CD14-positive monocyte (primary cell): ENCODE results near the gene HSF4. TPM values are rescaled to one million over a fixed set of nuclear protein-coding genes. Genes with fewer than 3 reads are reported as not detected.

Source experiments
- DNase-seq, 3 donors: peaks; one replicate each; pipeline ENCODE4 v3.0.0-alpha.2; 2011 to 2022
- H2AFZ ChIP-seq: 2 replicates; pipeline ENCODE4 v1.6.0; 2012; ENCODE audit warnings: mild to moderate bottlenecking, low read depth, low read length, inconsistent platforms; ENCODE audit not compliant: insufficient read depth, poor library complexity, severe bottlenecking
- H3K27ac ChIP-seq, 2 donors: 1 replicate in 1 of 2; 2 replicates in 1 of 2; pipeline ENCODE4 v1.5.1; 2012 to 2013; ENCODE audit warnings: low read length in 2 of 2, control low read depth in 1 of 2, inconsistent platforms in 1 of 2, low read depth in 1 of 2, mild to moderate bottlenecking in 1 of 2
- H3K27me3 ChIP-seq, 2 donors: one replicate each; pipeline versions ENCODE4 v1.6.0 to v1.6.1; 2011 to 2013; ENCODE audit warnings: low read length in 2 of 2; ENCODE audit not compliant: control insufficient read depth in 2 of 2, insufficient read depth in 2 of 2
- H3K36me3 ChIP-seq, 2 donors: replicated peaks in 1 of 2; 1 replicate in 1 of 2; 2 replicates in 1 of 2; pipeline versions ENCODE4 v1.5.1 to v1.6.1; 2012 to 2013; ENCODE audit warnings: low read length in 2 of 2, control low read depth in 1 of 2, inconsistent platforms in 1 of 2, mild to moderate bottlenecking in 1 of 2; ENCODE audit not compliant: insufficient read depth in 2 of 2, control insufficient read depth in 1 of 2
- H3K4me1 ChIP-seq, 2 donors: 1 replicate in 1 of 2; 2 replicates in 1 of 2; pipeline versions ENCODE4 v1.5.1 to v1.6.1; 2012 to 2013; ENCODE audit warnings: low read length in 2 of 2, control low read depth in 1 of 2, inconsistent platforms in 1 of 2, mild to moderate bottlenecking in 1 of 2, moderate library complexity in 1 of 2; ENCODE audit not compliant: insufficient read depth in 2 of 2, control insufficient read depth in 1 of 2
- H3K4me2 ChIP-seq: replicated peaks from 2 replicates; pipeline ENCODE3; 2012; ENCODE audit warnings: low read length, moderate library complexity, mild to moderate bottlenecking; ENCODE audit not compliant: poor library complexity, severe bottlenecking; ENCODE audit errors: extremely low read depth
- H3K4me3 ChIP-seq, 3 experiments: fragments of 200-600 bp in 1 of 3; sonication (generic) in 1 of 3; replicated peaks in 1 of 3; 1 replicate in 2 of 3; 2 replicates in 1 of 3; pipeline ENCODE4 v1.5.1; 2011 to 2013; ENCODE audit warnings: low read length in 3 of 3, mild to moderate bottlenecking in 3 of 3, control low read depth in 2 of 3, low read depth in 2 of 3, inconsistent platforms in 1 of 3, moderate library complexity in 1 of 3
- H3K79me2 ChIP-seq: 2 replicates; pipeline ENCODE4 v1.6.0; 2012; ENCODE audit warnings: mild to moderate bottlenecking, control low read depth, inconsistent platforms, low read length, moderate library complexity; ENCODE audit not compliant: insufficient read depth
- H3K9ac ChIP-seq: 2 replicates; pipeline ENCODE4 v1.6.0; 2017; ENCODE audit warnings: low read length, mild to moderate bottlenecking; ENCODE audit not compliant: insufficient read depth, poor library complexity, severe bottlenecking
- H3K9me3 ChIP-seq, 2 donors: replicated peaks in 1 of 2; 1 replicate in 1 of 2; 2 replicates in 1 of 2; pipeline versions ENCODE4 v1.5.1 to v1.6.1; 2012 to 2013; ENCODE audit warnings: low read length in 2 of 2, control low read depth in 1 of 2; ENCODE audit not compliant: control insufficient read depth in 1 of 2, insufficient read depth in 1 of 2
- H4K20me1 ChIP-seq: 2 replicates; pipeline ENCODE4 v1.6.0; 2012; ENCODE audit warnings: mild to moderate bottlenecking, low read length, control low read depth, moderate library complexity; ENCODE audit not compliant: insufficient read depth
- H3K27ac Mint-ChIP-seq, 7 donors: one replicate each; pipeline ENCODE4 v1.8.0; 2020; ENCODE audit warnings: mild to moderate bottlenecking in 7 of 7, mixed read lengths in 7 of 7, moderate library complexity in 6 of 7, inconsistent platforms in 2 of 7
- H3K27me3 Mint-ChIP-seq, 3 donors: one replicate each; pipeline ENCODE4 v1.8.0; 2021 to 2022; ENCODE audit warnings: low read depth in 3 of 3, mild to moderate bottlenecking in 3 of 3, mixed read lengths in 3 of 3, moderate library complexity in 3 of 3, inconsistent platforms in 1 of 3
- H3K36me3 Mint-ChIP-seq, 2 donors: one replicate each; pipeline ENCODE4 v1.8.0; 2020; ENCODE audit warnings: mixed read lengths in 2 of 2, inconsistent platforms in 1 of 2, mild to moderate bottlenecking in 1 of 2
- H3K4me1 Mint-ChIP-seq: one replicate; pipeline ENCODE4 v1.8.0; 2020; ENCODE audit warnings: mild to moderate bottlenecking, mixed read lengths
- H3K4me3 Mint-ChIP-seq, 2 donors: one replicate each; pipeline ENCODE4 v1.8.0; 2020; ENCODE audit warnings: mild to moderate bottlenecking in 2 of 2, mixed read lengths in 2 of 2, moderate library complexity in 1 of 2
- H3K9me3 Mint-ChIP-seq, 7 donors: one replicate each; pipeline ENCODE4 v1.8.0; 2020 to 2022; ENCODE audit warnings: mixed read lengths in 7 of 7, mild to moderate bottlenecking in 6 of 7, moderate library complexity in 6 of 7, inconsistent platforms in 2 of 7
- WGBS: methylation state at CpG from one replicate; pipeline ENCODE4 v1.1.5; 2013; ENCODE audit warnings: missing lambda C conversion rate; ENCODE audit not compliant: insufficient coverage; 5-methylcytosine and 5-hydroxymethylcytosine counted together
- intact Hi-C, 2 donors: fragments of 100-400 bp; cut with micrococcal nuclease; formaldehyde crosslinking; loops; one replicate each; pipeline versions ENCODE4 v1.15.0 to v1.15.1; 2023
- polyA plus RNA-seq, 3 donors: library from polyadenylated mRNA; depleted of rRNA in 1 of 3; unstranded in 2 of 3; stranded (reverse) in 1 of 3; fragments of 300-500 nt in 2 of 3; fragments of >200 nt in 1 of 3; fragmentation: Illumina TruSeq in 2 of 3; gene quantifications; 1 replicate in 2 of 3; 2 replicates in 1 of 3; pipeline ENCODE4 v1.2.3, GENCODE V29; 2012 to 2021
- TF ChIP-seq, protein P1 (sequence below): fragments of 200-600 bp; IDR thresholded peaks from one replicate; pipeline ENCODE4 v1.8.0; 2022; ENCODE audit warnings: antibody characterized with exemption, mild to moderate bottlenecking

Gene HSF4
- polyA plus RNA-seq, 3 donors = 53.4 TPM; not detected in 2

- peak within 1 kb of the TSS; percentile 69 to 92 (median 82) for H3K27ac Mint-ChIP-seq
- H3K9me3 Mint-ChIP-seq = peaks cover 0 to 12% (median 6%) of the 10 kb centered on the region in 7 donors
- H3K4me3 ChIP-seq = peak within 1 kb of the TSS; percentile 28 to 68 (median 53)
- H3K4me1 ChIP-seq = peaks cover 63 to 66% of the 10 kb centered on the region in 2 donors
- peak within 1 kb of the TSS; percentile 55 for H3K9ac ChIP-seq
- peak within 1 kb of the TSS; percentile 72 to 76 for H3K27ac ChIP-seq
- H3K4me1 Mint-ChIP-seq = peaks cover 54% of the 10 kb centered on the region
- peaks cover 0 to 10% of the 10 kb centered on the region in 2 donors for H3K9me3 ChIP-seq
- H3K36me3 ChIP-seq = no peaks in the 10 kb centered on the region
- peaks cover 20 to 21% of the 10 kb centered on the region in 2 donors for H3K36me3 Mint-ChIP-seq
- peak within 1 kb of the TSS; percentile 83 for H3K4me2 ChIP-seq
- intact Hi-C loops = no loop called here
- TF ChIP-seq, protein P1, sequence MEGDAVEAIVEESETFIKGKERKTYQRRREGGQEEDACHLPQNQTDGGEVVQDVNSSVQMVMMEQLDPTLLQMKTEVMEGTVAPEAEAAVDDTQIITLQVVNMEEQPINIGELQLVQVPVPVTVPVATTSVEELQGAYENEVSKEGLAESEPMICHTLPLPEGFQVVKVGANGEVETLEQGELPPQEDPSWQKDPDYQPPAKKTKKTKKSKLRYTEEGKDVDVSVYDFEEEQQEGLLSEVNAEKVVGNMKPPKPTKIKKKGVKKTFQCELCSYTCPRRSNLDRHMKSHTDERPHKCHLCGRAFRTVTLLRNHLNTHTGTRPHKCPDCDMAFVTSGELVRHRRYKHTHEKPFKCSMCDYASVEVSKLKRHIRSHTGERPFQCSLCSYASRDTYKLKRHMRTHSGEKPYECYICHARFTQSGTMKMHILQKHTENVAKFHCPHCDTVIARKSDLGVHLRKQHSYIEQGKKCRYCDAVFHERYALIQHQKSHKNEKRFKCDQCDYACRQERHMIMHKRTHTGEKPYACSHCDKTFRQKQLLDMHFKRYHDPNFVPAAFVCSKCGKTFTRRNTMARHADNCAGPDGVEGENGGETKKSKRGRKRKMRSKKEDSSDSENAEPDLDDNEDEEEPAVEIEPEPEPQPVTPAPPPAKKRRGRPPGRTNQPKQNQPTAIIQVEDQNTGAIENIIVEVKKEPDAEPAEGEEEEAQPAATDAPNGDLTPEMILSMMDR = no peak
- DNase-seq = peak; percentile 50 to 74 (median 61)
- H4K20me1 ChIP-seq = peaks cover 19% of the 10 kb centered on the region
- peak within 1 kb of the TSS; percentile 61 for H2AFZ ChIP-seq
- H3K27me3 Mint-ChIP-seq = peaks cover 58 to 90% (median 74%) of the 10 kb centered on the region in 3 donors
- no peaks in the 10 kb centered on the region for H3K79me2 ChIP-seq
- peak within 1 kb of the TSS; percentile 81 to 94 for H3K4me3 Mint-ChIP-seq
- peaks cover 26 to 63% of the 10 kb centered on the region in 2 donors for H3K27me3 ChIP-seq
- 4% methylated on average over 25 of the region's 50 CpGs for WGBS
Observed at GRCh38 chr16:67170168-67170948, 5.8 kb downstream of the HSF4 start, which contains the start of gene NOL3. Gene NOL3 (plus strand): TSS chr16:67170538.

GRCh38 chr16:67170949-67171649 lies 6.6 kb downstream of the HSF4 start:
- Histone ChIP-seq H3K4me3 (peak overlapping the region; percentile 28 to 68 (median 53)), H3K79me2 (no peaks in the 10 kb centered on the region), H2AFZ (peak overlapping the region; percentile 61), H3K27me3 (peaks cover 22 to 64% of the 10 kb centered on the region in 2 donors), H3K27ac (peak overlapping the region; percentile 72 to 76), H4K20me1 (peaks cover 19% of the 10 kb centered on the region), H3K9ac (peak overlapping the region; percentile 55), H3K36me3 (no peaks in the 10 kb centered on the region), H3K4me2 (peak overlapping the region; percentile 83), H3K9me3 (peaks cover 0 to 6% of the 10 kb centered on the region in 2 donors), H3K4me1 (peaks cover 60 to 62% of the 10 kb centered on the region in 2 donors)
- Mint-ChIP-seq H3K4me3 (peak overlapping the region; percentile 70 to 94), H3K27ac (peak overlapping the region; percentile 69 to 92 (median 80)), H3K36me3 (peaks cover 25 to 26% of the 10 kb centered on the region in 2 donors), H3K27me3 (peaks cover 62 to 90% (median 75%) of the 10 kb centered on the region in 3 donors), H3K9me3 (peaks cover 0 to 18% (median 5%) of the 10 kb centered on the region in 7 donors), H3K4me1 (peaks cover 52% of the 10 kb centered on the region)
- peak in 1 of 3 donors; percentile 33 for DNase-seq
- TF ChIP-seq, protein P1 = no peak
- intact Hi-C loops = no loop called here
- 71% methylated on average over 9 of the region's 14 CpGs for WGBS
